CD14-positive monocyte (primary cell): ENCODE measurements around the gene FAAP20. TPM values are rescaled to one million over a fixed set of nuclear protein-coding genes. Genes with fewer than 3 reads are reported as not detected.
A peak's percentile ranks its signal among the peaks of the same experiment; 100 is the strongest.

ENCODE experiments used
- DNase-seq, 3 donors: peaks; one replicate each; pipeline ENCODE4 v3.0.0-alpha.2; 2011 to 2022
- H2AFZ ChIP-seq: 2 replicates; pipeline ENCODE4 v1.6.0; 2012; ENCODE audit warnings: mild to moderate bottlenecking, low read depth, low read length, inconsistent platforms; ENCODE audit not compliant: insufficient read depth, poor library complexity, severe bottlenecking
- H3K27ac ChIP-seq, 2 donors: 1 replicate in 1 of 2; 2 replicates in 1 of 2; pipeline ENCODE4 v1.5.1; 2012 to 2013; ENCODE audit warnings: low read length in 2 of 2, control low read depth in 1 of 2, inconsistent platforms in 1 of 2, low read depth in 1 of 2, mild to moderate bottlenecking in 1 of 2
- H3K27me3 ChIP-seq, 2 donors: one replicate each; pipeline versions ENCODE4 v1.6.0 to v1.6.1; 2011 to 2013; ENCODE audit warnings: low read length in 2 of 2; ENCODE audit not compliant: control insufficient read depth in 2 of 2, insufficient read depth in 2 of 2
- H3K36me3 ChIP-seq, 2 donors: replicated peaks in 1 of 2; 1 replicate in 1 of 2; 2 replicates in 1 of 2; pipeline versions ENCODE4 v1.5.1 to v1.6.1; 2012 to 2013; ENCODE audit warnings: low read length in 2 of 2, control low read depth in 1 of 2, inconsistent platforms in 1 of 2, mild to moderate bottlenecking in 1 of 2; ENCODE audit not compliant: insufficient read depth in 2 of 2, control insufficient read depth in 1 of 2
- H3K4me1 ChIP-seq, 2 donors: 1 replicate in 1 of 2; 2 replicates in 1 of 2; pipeline versions ENCODE4 v1.5.1 to v1.6.1; 2012 to 2013; ENCODE audit warnings: low read length in 2 of 2, control low read depth in 1 of 2, inconsistent platforms in 1 of 2, mild to moderate bottlenecking in 1 of 2, moderate library complexity in 1 of 2; ENCODE audit not compliant: insufficient read depth in 2 of 2, control insufficient read depth in 1 of 2
- H3K4me2 ChIP-seq: replicated peaks from 2 replicates; pipeline ENCODE3; 2012; ENCODE audit warnings: low read length, moderate library complexity, mild to moderate bottlenecking; ENCODE audit not compliant: poor library complexity, severe bottlenecking; ENCODE audit errors: extremely low read depth
- H3K4me3 ChIP-seq, 3 experiments: fragments of 200-600 bp in 1 of 3; sonication (generic) in 1 of 3; replicated peaks in 1 of 3; 1 replicate in 2 of 3; 2 replicates in 1 of 3; pipeline ENCODE4 v1.5.1; 2011 to 2013; ENCODE audit warnings: low read length in 3 of 3, mild to moderate bottlenecking in 3 of 3, control low read depth in 2 of 3, low read depth in 2 of 3, inconsistent platforms in 1 of 3, moderate library complexity in 1 of 3
- H3K79me2 ChIP-seq: 2 replicates; pipeline ENCODE4 v1.6.0; 2012; ENCODE audit warnings: mild to moderate bottlenecking, control low read depth, inconsistent platforms, low read length, moderate library complexity; ENCODE audit not compliant: insufficient read depth
- H3K9ac ChIP-seq: 2 replicates; pipeline ENCODE4 v1.6.0; 2017; ENCODE audit warnings: low read length, mild to moderate bottlenecking; ENCODE audit not compliant: insufficient read depth, poor library complexity, severe bottlenecking
- H3K9me3 ChIP-seq, 2 donors: replicated peaks in 1 of 2; 1 replicate in 1 of 2; 2 replicates in 1 of 2; pipeline versions ENCODE4 v1.5.1 to v1.6.1; 2012 to 2013; ENCODE audit warnings: low read length in 2 of 2, control low read depth in 1 of 2; ENCODE audit not compliant: control insufficient read depth in 1 of 2, insufficient read depth in 1 of 2
- H4K20me1 ChIP-seq: 2 replicates; pipeline ENCODE4 v1.6.0; 2012; ENCODE audit warnings: mild to moderate bottlenecking, low read length, control low read depth, moderate library complexity; ENCODE audit not compliant: insufficient read depth
- H3K27ac Mint-ChIP-seq, 7 donors: one replicate each; pipeline ENCODE4 v1.8.0; 2020; ENCODE audit warnings: mild to moderate bottlenecking in 7 of 7, mixed read lengths in 7 of 7, moderate library complexity in 6 of 7, inconsistent platforms in 2 of 7
- H3K27me3 Mint-ChIP-seq, 3 donors: one replicate each; pipeline ENCODE4 v1.8.0; 2021 to 2022; ENCODE audit warnings: low read depth in 3 of 3, mild to moderate bottlenecking in 3 of 3, mixed read lengths in 3 of 3, moderate library complexity in 3 of 3, inconsistent platforms in 1 of 3
- H3K36me3 Mint-ChIP-seq, 2 donors: one replicate each; pipeline ENCODE4 v1.8.0; 2020; ENCODE audit warnings: mixed read lengths in 2 of 2, inconsistent platforms in 1 of 2, mild to moderate bottlenecking in 1 of 2
- H3K4me1 Mint-ChIP-seq: one replicate; pipeline ENCODE4 v1.8.0; 2020; ENCODE audit warnings: mild to moderate bottlenecking, mixed read lengths
- H3K4me3 Mint-ChIP-seq, 2 donors: one replicate each; pipeline ENCODE4 v1.8.0; 2020; ENCODE audit warnings: mild to moderate bottlenecking in 2 of 2, mixed read lengths in 2 of 2, moderate library complexity in 1 of 2
- H3K9me3 Mint-ChIP-seq, 7 donors: one replicate each; pipeline ENCODE4 v1.8.0; 2020 to 2022; ENCODE audit warnings: mixed read lengths in 7 of 7, mild to moderate bottlenecking in 6 of 7, moderate library complexity in 6 of 7, inconsistent platforms in 2 of 7
- WGBS: methylation state at CpG from one replicate; pipeline ENCODE4 v1.1.5; 2013; ENCODE audit warnings: missing lambda C conversion rate; ENCODE audit not compliant: insufficient coverage; 5-methylcytosine and 5-hydroxymethylcytosine counted together
- intact Hi-C, 2 donors: fragments of 100-400 bp; cut with micrococcal nuclease; formaldehyde crosslinking; loops; one replicate each; pipeline versions ENCODE4 v1.15.0 to v1.15.1; 2023
- polyA plus RNA-seq, 3 donors: library from polyadenylated mRNA; depleted of rRNA in 1 of 3; unstranded in 2 of 3; stranded (reverse) in 1 of 3; fragments of 300-500 nt in 2 of 3; fragments of >200 nt in 1 of 3; fragmentation: Illumina TruSeq in 2 of 3; gene quantifications; 1 replicate in 2 of 3; 2 replicates in 1 of 3; pipeline ENCODE4 v1.2.3, GENCODE V29; 2012 to 2021
- TF ChIP-seq, protein P1 (sequence below): fragments of 200-600 bp; IDR thresholded peaks from one replicate; pipeline ENCODE4 v1.8.0; 2022; ENCODE audit warnings: antibody characterized with exemption, mild to moderate bottlenecking

The FAAP20 gene
- polyA plus RNA-seq, 3 donors, result 11.8 to 49.3 (median 35.1) TPM

DNA sequence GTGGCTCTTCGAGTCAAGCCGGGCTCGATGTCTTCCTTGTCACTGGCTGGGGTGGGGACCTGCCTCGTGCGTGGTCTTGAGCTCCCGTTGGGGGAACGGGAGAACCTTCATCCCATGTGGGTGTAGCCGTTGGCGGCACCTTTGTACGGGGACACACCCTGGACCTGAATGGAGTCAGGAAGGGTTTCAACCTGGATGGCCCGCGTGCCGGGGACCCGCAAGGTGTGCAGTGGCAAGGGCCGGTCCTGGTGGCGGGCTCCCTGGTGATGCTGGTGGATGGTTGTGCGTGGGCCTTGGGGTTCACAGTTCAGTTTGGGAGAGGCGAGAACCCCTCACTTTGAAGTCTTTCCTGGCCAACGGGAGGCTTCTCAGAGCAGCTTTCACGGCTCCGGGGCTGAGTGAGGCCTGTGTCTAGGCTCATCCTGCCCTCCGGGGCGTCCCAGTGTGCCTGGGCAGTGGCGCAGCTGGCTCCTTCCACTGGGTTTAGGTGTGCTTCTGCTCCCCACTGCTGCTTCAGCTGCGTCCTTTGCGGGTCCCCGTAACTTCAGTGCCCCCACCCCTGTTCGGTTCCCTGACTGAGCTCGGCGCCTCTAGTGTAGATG lies 44.9 kb upstream of the FAAP20 start:
- peaks cover 54 to 64% of the 10 kb centered on the region in 2 donors for H3K4me1 ChIP-seq
- no peak overlapping the region for H3K27ac ChIP-seq
- peaks cover 71% of the 10 kb centered on the region for H3K4me1 Mint-ChIP-seq
- DNase-seq, result no peak
- H2AFZ ChIP-seq, result no peak overlapping the region
- TF ChIP-seq, protein P1, sequence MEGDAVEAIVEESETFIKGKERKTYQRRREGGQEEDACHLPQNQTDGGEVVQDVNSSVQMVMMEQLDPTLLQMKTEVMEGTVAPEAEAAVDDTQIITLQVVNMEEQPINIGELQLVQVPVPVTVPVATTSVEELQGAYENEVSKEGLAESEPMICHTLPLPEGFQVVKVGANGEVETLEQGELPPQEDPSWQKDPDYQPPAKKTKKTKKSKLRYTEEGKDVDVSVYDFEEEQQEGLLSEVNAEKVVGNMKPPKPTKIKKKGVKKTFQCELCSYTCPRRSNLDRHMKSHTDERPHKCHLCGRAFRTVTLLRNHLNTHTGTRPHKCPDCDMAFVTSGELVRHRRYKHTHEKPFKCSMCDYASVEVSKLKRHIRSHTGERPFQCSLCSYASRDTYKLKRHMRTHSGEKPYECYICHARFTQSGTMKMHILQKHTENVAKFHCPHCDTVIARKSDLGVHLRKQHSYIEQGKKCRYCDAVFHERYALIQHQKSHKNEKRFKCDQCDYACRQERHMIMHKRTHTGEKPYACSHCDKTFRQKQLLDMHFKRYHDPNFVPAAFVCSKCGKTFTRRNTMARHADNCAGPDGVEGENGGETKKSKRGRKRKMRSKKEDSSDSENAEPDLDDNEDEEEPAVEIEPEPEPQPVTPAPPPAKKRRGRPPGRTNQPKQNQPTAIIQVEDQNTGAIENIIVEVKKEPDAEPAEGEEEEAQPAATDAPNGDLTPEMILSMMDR, result no peak
- H3K36me3 Mint-ChIP-seq, result peaks cover 61 to 66% of the 10 kb centered on the region in 2 donors
- H3K4me2 ChIP-seq, result no peak overlapping the region
- peak overlapping the region in 3 of 7 donors; percentile 38 to 60 (median 54) for H3K27ac Mint-ChIP-seq
- peaks cover 98% of the 10 kb centered on the region for H4K20me1 ChIP-seq
- whole genome bisulfite sequencing, result 95% methylated on average over 29 of the region's 30 CpGs
- H3K27me3 ChIP-seq, result no peaks in the 10 kb centered on the region
- H3K27me3 Mint-ChIP-seq, result peaks cover 8 to 16% (median 9%) of the 10 kb centered on the region in 3 donors
- intact Hi-C loops, result no loop called here
- peaks cover 5 to 21% of the 10 kb centered on the region in 2 donors for H3K36me3 ChIP-seq
- H3K9me3 Mint-ChIP-seq, result peaks cover 0 to 1% (median 0%) of the 10 kb centered on the region in 7 donors
- H3K79me2 ChIP-seq, result peaks cover 92% of the 10 kb centered on the region
- H3K4me3 ChIP-seq, result no peak overlapping the region
- H3K4me3 Mint-ChIP-seq, result peak overlapping the region; percentile 42 to 51
- no peak overlapping the region for H3K9ac ChIP-seq
- no peaks in the 10 kb centered on the region for H3K9me3 ChIP-seq

DNA sequence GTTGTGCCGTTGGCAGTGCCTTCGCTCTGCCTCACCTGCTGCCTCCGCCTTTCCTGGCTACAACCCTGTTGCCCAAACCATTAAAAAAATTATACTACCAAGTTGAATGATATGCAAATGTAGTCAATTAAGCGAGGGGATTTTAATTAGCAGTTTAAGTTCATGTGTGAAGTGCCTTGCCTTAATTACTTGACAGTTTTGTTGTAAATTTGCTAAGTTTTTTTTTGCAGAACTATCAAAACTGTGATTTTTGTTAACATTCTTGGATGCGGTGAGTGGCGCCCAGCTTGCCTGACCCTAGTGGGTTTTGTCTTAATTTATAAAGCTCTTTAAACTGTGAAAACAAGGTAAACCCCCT lies 44.4 kb upstream of the FAAP20 start:
- H3K27me3 Mint-ChIP-seq, result peaks cover 8 to 19% (median 8%) of the 10 kb centered on the region in 3 donors
- Histone ChIP-seq H3K4me1 (peaks cover 58 to 68% of the 10 kb centered on the region in 2 donors), H3K27me3 (no peaks in the 10 kb centered on the region), H4K20me1 (peaks cover 98% of the 10 kb centered on the region), H3K9ac (no peak overlapping the region), H3K36me3 (peaks cover 5 to 21% of the 10 kb centered on the region in 2 donors), H3K4me2 (no peak overlapping the region), H3K27ac (no peak overlapping the region), H3K4me3 (no peak overlapping the region), H3K9me3 (no peaks in the 10 kb centered on the region), H3K79me2 (peaks cover 88% of the 10 kb centered on the region), H2AFZ (no peak overlapping the region)
- no CpG with 5 or more reads among the region's 6 CpGs for WGBS
- H3K36me3 Mint-ChIP-seq, result peaks cover 61 to 64% of the 10 kb centered on the region in 2 donors
- H3K4me1 Mint-ChIP-seq, result peaks cover 74% of the 10 kb centered on the region
- H3K9me3 Mint-ChIP-seq, result peaks cover 0 to 1% (median 0%) of the 10 kb centered on the region in 7 donors
- intact Hi-C loops, result no loop called here
- no peak overlapping the region for H3K4me3 Mint-ChIP-seq
- no peak overlapping the region for H3K27ac Mint-ChIP-seq
- TF ChIP-seq, protein P1, result no peak
- no peak for DNase-seq
